Upper lobe of left lung (tissue), 4 donors: Measurements from ENCODE around the gene PDZD2.

Source experiments
- EP300 ChIP-seq, 4 donors: sonication (generic); formaldehyde crosslinking; IDR thresholded peaks; one replicate each; pipeline ENCODE4 v1.5.1; 2017; ENCODE audit warnings: antibody characterized with exemption in 4 of 4, control low read depth in 2 of 4
- POLR2AphosphoS5 ChIP-seq, 2 donors: sonication (generic); formaldehyde crosslinking; IDR thresholded peaks; one replicate each; pipeline ENCODE4 v1.5.1; 2017; ENCODE audit warnings: antibody characterized with exemption in 2 of 2
- TF ChIP-seq, protein P1 (sequence below), 6 experiments: fragments of 450-650 bp in 4 of 6; fragments of 200-600 bp in 2 of 6; sonication (generic) in 2 of 6; IDR thresholded peaks; one replicate each; pipeline ENCODE4 v1.5.1; 2016 to 2019; ENCODE audit warnings: antibody characterized with exemption in 6 of 6

- TF ChIP-seq, protein P1, sequence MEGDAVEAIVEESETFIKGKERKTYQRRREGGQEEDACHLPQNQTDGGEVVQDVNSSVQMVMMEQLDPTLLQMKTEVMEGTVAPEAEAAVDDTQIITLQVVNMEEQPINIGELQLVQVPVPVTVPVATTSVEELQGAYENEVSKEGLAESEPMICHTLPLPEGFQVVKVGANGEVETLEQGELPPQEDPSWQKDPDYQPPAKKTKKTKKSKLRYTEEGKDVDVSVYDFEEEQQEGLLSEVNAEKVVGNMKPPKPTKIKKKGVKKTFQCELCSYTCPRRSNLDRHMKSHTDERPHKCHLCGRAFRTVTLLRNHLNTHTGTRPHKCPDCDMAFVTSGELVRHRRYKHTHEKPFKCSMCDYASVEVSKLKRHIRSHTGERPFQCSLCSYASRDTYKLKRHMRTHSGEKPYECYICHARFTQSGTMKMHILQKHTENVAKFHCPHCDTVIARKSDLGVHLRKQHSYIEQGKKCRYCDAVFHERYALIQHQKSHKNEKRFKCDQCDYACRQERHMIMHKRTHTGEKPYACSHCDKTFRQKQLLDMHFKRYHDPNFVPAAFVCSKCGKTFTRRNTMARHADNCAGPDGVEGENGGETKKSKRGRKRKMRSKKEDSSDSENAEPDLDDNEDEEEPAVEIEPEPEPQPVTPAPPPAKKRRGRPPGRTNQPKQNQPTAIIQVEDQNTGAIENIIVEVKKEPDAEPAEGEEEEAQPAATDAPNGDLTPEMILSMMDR (IDR thresholded peaks at IDR 0.05): no peak
- no peak for TF ChIP-seq EP300 (IDR thresholded peaks at IDR 0.05)
- no peak for TF ChIP-seq POLR2AphosphoS5 (IDR thresholded peaks at IDR 0.05)
Measured at GRCh38 chr5:31996909-31997308, 358.0 kb downstream of the PDZD2 start.
